HepG2 (cell line): ENCODE results near the gene CLDN15.

ENCODE experiments used
- CTCF ChIP-seq: sonication (generic); formaldehyde crosslinking; IDR thresholded peaks from 2 replicates; pipeline ENCODE4 v1.5.0; 2020; ENCODE audit warnings: mild to moderate bottlenecking, missing genetic modification reagents, moderate library complexity
- KDM1A ChIP-seq: IDR thresholded peaks from 2 replicates; pipeline ENCODE4 v1.6.1; 2016; ENCODE audit warnings: missing compliant biosample characterization
- NRL ChIP-seq: sonication (generic); formaldehyde crosslinking; IDR thresholded peaks from 2 replicates; pipeline ENCODE4 v1.5.0; 2020; ENCODE audit warnings: missing genetic modification reagents, mild to moderate bottlenecking, moderate library complexity, borderline replicate concordance
- PCBP2 ChIP-seq: fragments of 200-400 bp; formaldehyde crosslinking; optimal IDR thresholded peaks from 2 replicates; pipeline ENCODE3; 2018; ENCODE audit warnings: low read length, low read depth; ENCODE audit not compliant: poor library complexity, severe bottlenecking
- POLR2AphosphoS2 ChIP-seq: IDR thresholded peaks from 2 replicates; pipeline ENCODE4 v1.6.1; 2011; ENCODE audit warnings: low read depth, low read length, improper control_type of control experiment
- SNRNP70 ChIP-seq: fragments of 200-400 bp; formaldehyde crosslinking; IDR thresholded peaks from 2 replicates; pipeline ENCODE4 v1.6.1; 2017; ENCODE audit warnings: mild to moderate bottlenecking, low read depth, low read length, moderate library complexity
- TCF7L2 ChIP-seq: IDR thresholded peaks from 2 replicates; pipeline ENCODE4 v1.6.1; 2011; ENCODE audit warnings: mild to moderate bottlenecking, low read depth, low read length, moderate library complexity
- TRIM24 ChIP-seq: sonication (generic); formaldehyde crosslinking; IDR thresholded peaks from 2 replicates; pipeline ENCODE4 v1.8.0; 2022; ENCODE audit warnings: mild to moderate bottlenecking, missing genetic modification reagents
- ZNF20 ChIP-seq: sonication (generic); formaldehyde crosslinking; IDR thresholded peaks from 2 replicates; pipeline ENCODE4 v1.4.0; 2020; ENCODE audit warnings: mild to moderate bottlenecking, moderate library complexity, missing genetic modification reagents
- ZNF207 ChIP-seq: fragments of 450-650 bp; IDR thresholded peaks from 2 replicates; pipeline ENCODE4 v1.6.1; 2016; ENCODE audit warnings: antibody characterized with exemption, borderline replicate concordance

- TF ChIP-seq POLR2AphosphoS2 (no peak), ZNF20 (CRISPR knock-in tag) (no peak), NRL (CRISPR knock-in tag) (no peak), TCF7L2 (no peak), SNRNP70 (no peak), KDM1A (CRISPR knock-in tag) (no peak), ZNF207 (no peak), CTCF (CRISPR knock-in tag) (no peak), PCBP2 (no peak), TRIM24 (CRISPR knock-in tag) (no peak)
Measured at GRCh38 chr7:101211501-101211900, 26.1 kb downstream of the CLDN15 start.
